Astrocyte (in vitro differentiated cells and primary cell): ENCODE measurements around the gene RNF212.

Experiments used
- EZH2 ChIP-seq: IDR thresholded peaks from 2 replicates; pipeline ENCODE4 v1.6.1; 2012; ENCODE audit warnings: mild to moderate bottlenecking, low read length, inconsistent platforms; ENCODE audit not compliant: insufficient read depth
- TF ChIP-seq, protein P1 (sequence below): IDR thresholded peaks from 2 replicates; pipeline ENCODE4 v1.5.1; 2011; ENCODE audit warnings: low read depth, mild to moderate bottlenecking, inconsistent platforms, low read length, moderate library complexity; ENCODE audit not compliant: insufficient read depth

DNA sequence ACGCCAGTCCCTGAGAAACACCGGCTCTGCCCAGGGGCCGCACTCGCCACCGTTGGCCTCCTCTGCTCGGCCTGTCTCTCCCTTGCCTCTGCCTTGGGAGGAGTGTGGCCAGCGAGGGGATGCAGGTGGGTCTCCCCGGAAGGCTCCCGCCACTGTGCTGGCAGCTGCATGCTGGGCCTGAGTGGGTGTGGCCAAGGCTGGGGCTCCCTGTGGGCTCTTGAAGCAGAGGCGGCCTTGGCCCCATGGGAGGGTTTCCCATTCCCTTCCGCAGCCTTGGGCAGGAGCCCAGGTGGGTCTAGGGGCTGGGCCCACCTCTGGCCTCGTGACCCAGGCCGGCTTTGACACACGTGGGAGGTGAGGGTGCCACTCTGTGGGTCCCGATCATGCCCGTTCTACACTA, 82.8 kb downstream of the RNF212 start:
- TF ChIP-seq, protein P1, sequence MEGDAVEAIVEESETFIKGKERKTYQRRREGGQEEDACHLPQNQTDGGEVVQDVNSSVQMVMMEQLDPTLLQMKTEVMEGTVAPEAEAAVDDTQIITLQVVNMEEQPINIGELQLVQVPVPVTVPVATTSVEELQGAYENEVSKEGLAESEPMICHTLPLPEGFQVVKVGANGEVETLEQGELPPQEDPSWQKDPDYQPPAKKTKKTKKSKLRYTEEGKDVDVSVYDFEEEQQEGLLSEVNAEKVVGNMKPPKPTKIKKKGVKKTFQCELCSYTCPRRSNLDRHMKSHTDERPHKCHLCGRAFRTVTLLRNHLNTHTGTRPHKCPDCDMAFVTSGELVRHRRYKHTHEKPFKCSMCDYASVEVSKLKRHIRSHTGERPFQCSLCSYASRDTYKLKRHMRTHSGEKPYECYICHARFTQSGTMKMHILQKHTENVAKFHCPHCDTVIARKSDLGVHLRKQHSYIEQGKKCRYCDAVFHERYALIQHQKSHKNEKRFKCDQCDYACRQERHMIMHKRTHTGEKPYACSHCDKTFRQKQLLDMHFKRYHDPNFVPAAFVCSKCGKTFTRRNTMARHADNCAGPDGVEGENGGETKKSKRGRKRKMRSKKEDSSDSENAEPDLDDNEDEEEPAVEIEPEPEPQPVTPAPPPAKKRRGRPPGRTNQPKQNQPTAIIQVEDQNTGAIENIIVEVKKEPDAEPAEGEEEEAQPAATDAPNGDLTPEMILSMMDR = no peak
- TF ChIP-seq EZH2 = no peak
